ENCODE measurements around the gene SH2B2. TPM values are rescaled to one million over a fixed set of nuclear protein-coding genes. Genes with fewer than 3 reads are reported as not detected.

SH2B2 gene
- total RNA-seq, 1 experiment from 2014 or later: 8.8 TPM

DNA sequence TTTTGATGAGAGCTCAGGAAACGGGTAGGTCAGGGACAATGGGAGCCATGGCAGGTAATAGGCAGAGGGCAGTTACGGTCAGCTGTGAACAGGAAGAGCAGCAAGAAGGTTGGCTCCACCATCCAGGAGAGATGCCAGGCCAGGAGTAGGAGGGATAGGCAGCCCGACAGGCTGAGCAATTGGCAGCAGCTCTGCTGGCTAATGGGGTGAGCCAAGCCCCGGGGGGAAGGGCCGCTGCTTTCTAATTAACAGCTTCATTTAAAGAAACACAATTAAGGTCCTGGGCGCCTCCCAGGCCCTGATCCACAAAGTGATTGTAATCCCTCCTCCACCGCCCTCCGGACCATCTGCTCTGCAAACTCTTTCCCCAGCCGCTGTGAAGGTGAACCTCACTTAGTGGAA lies 23.7 kb downstream of the SH2B2 start:
- H3K36me3 ChIP-seq (ENCODE audit: low read depth, low read length): no peaks in the 10 kb centered on the region
- H3K27me3 ChIP-seq (ENCODE audit: low read length): no peaks in the 10 kb centered on the region
- H3K9me2 ChIP-seq (replicated peaks; ENCODE audit: low read length): no peaks in the 10 kb centered on the region
- no peak for DNase-seq
- no peak for TF ChIP-seq EZH2phosphoT487 (IDR thresholded peaks at IDR 0.05; ENCODE audit: borderline replicate concordance, low read length)
- TF ChIP-seq, protein P1, sequence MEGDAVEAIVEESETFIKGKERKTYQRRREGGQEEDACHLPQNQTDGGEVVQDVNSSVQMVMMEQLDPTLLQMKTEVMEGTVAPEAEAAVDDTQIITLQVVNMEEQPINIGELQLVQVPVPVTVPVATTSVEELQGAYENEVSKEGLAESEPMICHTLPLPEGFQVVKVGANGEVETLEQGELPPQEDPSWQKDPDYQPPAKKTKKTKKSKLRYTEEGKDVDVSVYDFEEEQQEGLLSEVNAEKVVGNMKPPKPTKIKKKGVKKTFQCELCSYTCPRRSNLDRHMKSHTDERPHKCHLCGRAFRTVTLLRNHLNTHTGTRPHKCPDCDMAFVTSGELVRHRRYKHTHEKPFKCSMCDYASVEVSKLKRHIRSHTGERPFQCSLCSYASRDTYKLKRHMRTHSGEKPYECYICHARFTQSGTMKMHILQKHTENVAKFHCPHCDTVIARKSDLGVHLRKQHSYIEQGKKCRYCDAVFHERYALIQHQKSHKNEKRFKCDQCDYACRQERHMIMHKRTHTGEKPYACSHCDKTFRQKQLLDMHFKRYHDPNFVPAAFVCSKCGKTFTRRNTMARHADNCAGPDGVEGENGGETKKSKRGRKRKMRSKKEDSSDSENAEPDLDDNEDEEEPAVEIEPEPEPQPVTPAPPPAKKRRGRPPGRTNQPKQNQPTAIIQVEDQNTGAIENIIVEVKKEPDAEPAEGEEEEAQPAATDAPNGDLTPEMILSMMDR (conservative IDR thresholded peaks at IDR 0.05; ENCODE audit: low read depth, low read length): no peak
- TF ChIP-seq EZH2 (IDR thresholded peaks at IDR 0.05; ENCODE audit: low read length, unreplicated experiment): no peak
- H2AFZ ChIP-seq (ENCODE audit: low read length): no peak overlapping the region
- H3K9me3 ChIP-seq (ENCODE audit: low read length): no peaks in the 10 kb centered on the region
- peaks cover 14% of the 10 kb centered on the region for H3K4me1 ChIP-seq (ENCODE audit: insufficient read depth, low read length)
- H3K4me3 ChIP-seq (ENCODE audit: low read length): no peak overlapping the region
- no peak for ATAC-seq
- H4K20me1 ChIP-seq (ENCODE audit: low read length): no peaks in the 10 kb centered on the region
- H3K79me2 ChIP-seq (ENCODE audit: low read length): no peaks in the 10 kb centered on the region
- BruUV-seq (replicated peaks): no TSS peak
- H3K27ac ChIP-seq (ENCODE audit: low read length): no peak overlapping the region
- H3K9ac ChIP-seq (ENCODE audit: low read length): no peak overlapping the region
- H3F3A ChIP-seq (ENCODE audit: low read length, unreplicated experiment): no peaks in the 10 kb centered on the region
- intact Hi-C loops (cut with micrococcal nuclease): no loop called here
- no peak overlapping the region for H3K4me2 ChIP-seq (ENCODE audit: low read length)
- ChIA-PET CTCF (no interaction called here), POLR2A (ENCODE audit: unreplicated experiment) (no interaction called here)

DNA sequence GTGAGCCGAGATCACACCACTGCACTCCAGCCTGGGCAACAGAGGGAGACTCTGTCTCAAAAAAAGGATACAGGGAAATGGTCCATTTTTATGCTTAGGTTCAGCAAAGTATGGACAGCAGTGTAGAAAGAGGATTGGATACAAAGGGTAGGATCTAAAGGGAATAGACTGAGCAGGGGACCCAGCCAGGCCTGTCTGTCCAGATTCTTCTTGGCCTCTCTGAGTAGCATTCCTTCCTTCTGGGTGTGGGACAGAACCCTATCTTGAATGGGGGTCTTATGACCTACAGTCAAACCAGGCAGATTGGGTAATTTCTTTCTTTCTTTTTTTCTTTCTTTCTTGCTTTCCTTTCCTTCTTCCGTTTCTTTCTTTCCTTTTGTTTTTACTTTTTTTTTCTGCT lies 25.6 kb downstream of the SH2B2 start:
- H3K27ac ChIP-seq (ENCODE audit: low read length): no peak overlapping the region
- no peaks in the 10 kb centered on the region for H3K79me2 ChIP-seq (ENCODE audit: low read length)
- H3K36me3 ChIP-seq (ENCODE audit: low read depth, low read length): no peaks in the 10 kb centered on the region
- H3K9ac ChIP-seq (ENCODE audit: low read length): no peak overlapping the region
- H3K9me3 ChIP-seq (ENCODE audit: low read length): no peaks in the 10 kb centered on the region
- H3K4me3 ChIP-seq (ENCODE audit: low read length): no peak overlapping the region
- POLR2A ChIA-PET (ENCODE audit: unreplicated experiment): no interaction called here
- no TSS peak for BruUV-seq (replicated peaks)
- DNase-seq (no peak), ATAC-seq (no peak)
- H4K20me1 ChIP-seq (ENCODE audit: low read length): no peaks in the 10 kb centered on the region
- TF ChIP-seq, protein P1 (conservative IDR thresholded peaks at IDR 0.05; ENCODE audit: low read depth, low read length): no peak
- TF ChIP-seq EZH2 (IDR thresholded peaks at IDR 0.05; ENCODE audit: low read length, unreplicated experiment): no peak
- TF ChIP-seq EZH2phosphoT487 (IDR thresholded peaks at IDR 0.05; ENCODE audit: borderline replicate concordance, low read length): no peak
- intact Hi-C loops (cut with micrococcal nuclease): no loop called here
- CTCF ChIA-PET: no interaction called here
- no peaks in the 10 kb centered on the region for H3F3A ChIP-seq (ENCODE audit: low read length, unreplicated experiment)
- no peaks in the 10 kb centered on the region for H3K9me2 ChIP-seq (replicated peaks; ENCODE audit: low read length)
- H3K27me3 ChIP-seq (ENCODE audit: low read length): no peaks in the 10 kb centered on the region
- no peak overlapping the region for H2AFZ ChIP-seq (ENCODE audit: low read length)
- no peak overlapping the region for H3K4me2 ChIP-seq (ENCODE audit: low read length)
- H3K4me1 ChIP-seq (ENCODE audit: insufficient read depth, low read length): peaks cover 4% of the 10 kb centered on the region

DNA sequence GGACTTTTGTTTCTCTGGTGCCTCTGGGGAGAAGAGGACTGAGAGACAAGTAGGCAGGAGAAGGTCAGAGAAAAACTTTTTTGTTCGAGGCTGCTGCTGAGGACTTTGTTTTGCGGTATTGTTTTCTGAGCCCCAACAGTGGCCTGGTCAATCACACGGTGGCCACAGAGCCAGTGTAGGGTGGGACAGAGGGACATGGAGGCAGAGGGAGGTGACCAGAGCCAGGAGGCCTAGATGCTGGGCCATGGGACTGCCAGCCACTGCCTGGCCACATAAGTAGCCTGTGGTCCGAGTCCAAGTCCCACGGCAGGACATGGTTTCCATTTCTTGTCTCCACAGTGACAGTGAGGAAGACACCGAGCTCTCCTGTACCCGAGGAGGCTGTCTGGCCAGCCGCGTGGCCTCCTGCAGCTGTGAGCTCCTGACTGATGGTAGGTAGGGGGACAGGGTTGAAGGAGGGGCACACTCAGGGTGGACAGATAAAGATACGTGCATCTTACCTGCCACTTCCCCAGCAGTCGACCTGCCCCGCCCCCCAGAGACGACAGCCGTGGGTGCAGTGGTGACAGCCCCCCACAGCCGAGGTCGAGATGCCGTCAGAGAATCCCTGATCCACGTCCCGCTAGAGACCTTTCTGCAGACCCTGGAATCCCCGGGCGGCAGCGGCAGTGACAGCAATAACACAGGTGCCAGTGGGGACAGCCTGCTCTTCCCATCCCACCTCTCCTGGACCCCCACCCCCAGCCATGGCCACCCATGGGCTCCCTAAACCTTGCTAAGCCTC lies 27.5 kb downstream of the SH2B2 start:
- H3K79me2 ChIP-seq (ENCODE audit: low read length): no peaks in the 10 kb centered on the region
- ChIA-PET POLR2A (ENCODE audit: unreplicated experiment) (no interaction called here), CTCF (no interaction called here)
- no TSS peak for BruUV-seq (replicated peaks)
- no peaks in the 10 kb centered on the region for H3F3A ChIP-seq (ENCODE audit: low read length, unreplicated experiment)
- H3K4me2 ChIP-seq (ENCODE audit: low read length): no peak overlapping the region
- H3K9me3 ChIP-seq (ENCODE audit: low read length): no peaks in the 10 kb centered on the region
- no peak for DNase-seq
- no peaks in the 10 kb centered on the region for H4K20me1 ChIP-seq (ENCODE audit: low read length)
- TF ChIP-seq, protein P1 (conservative IDR thresholded peaks at IDR 0.05; ENCODE audit: low read depth, low read length): no peak
- TF ChIP-seq EZH2phosphoT487 (IDR thresholded peaks at IDR 0.05; ENCODE audit: borderline replicate concordance, low read length): no peak
- TF ChIP-seq EZH2 (IDR thresholded peaks at IDR 0.05; ENCODE audit: low read length, unreplicated experiment): no peak
- no peak overlapping the region for H3K9ac ChIP-seq (ENCODE audit: low read length)
- no peak overlapping the region for H3K4me3 ChIP-seq (ENCODE audit: low read length)
- H3K9me2 ChIP-seq (replicated peaks; ENCODE audit: low read length): no peaks in the 10 kb centered on the region
- intact Hi-C loops (cut with micrococcal nuclease): no loop called here
- no peak for ATAC-seq
- no peak overlapping the region for H2AFZ ChIP-seq (ENCODE audit: low read length)
- no peaks in the 10 kb centered on the region for H3K4me1 ChIP-seq (ENCODE audit: insufficient read depth, low read length)
- no peaks in the 10 kb centered on the region for H3K27me3 ChIP-seq (ENCODE audit: low read length)
- no peaks in the 10 kb centered on the region for H3K36me3 ChIP-seq (ENCODE audit: low read depth, low read length)
- H3K27ac ChIP-seq (ENCODE audit: low read length): no peak overlapping the region

All from PC-3 (cell line).